Panc1 (cell line): ENCODE data around the gene CDR2L. TPM values are rescaled to one million over a fixed set of nuclear protein-coding genes. Genes with fewer than 3 reads are reported as not detected.

Source experiments
- ATAC-seq: fragments of 200-7000 bp; cut with Tn5 transposase; 2 replicates; pipeline ENCODE4 v1.9.1; 2020; ENCODE audit warnings: mild to moderate bottlenecking, moderate library complexity
- BruUV-seq: library from RNA; stranded (reverse); fragments of 400-500 nt; replicated peaks from 2 replicates; lab custom pipeline; 2021; lab: Mats Ljungman, UMichigan
- CTCF ChIA-PET: fragments of 300-600 bp; sonication (Branson Sonifier 250); formaldehyde crosslinking; loops from one replicate; lab custom pipeline; 2022; ENCODE audit warnings: antibody characterized with exemption; lab: Charles Lee
- POLR2A ChIA-PET: fragments of 300-600 bp; sonication (Branson Sonifier 250); formaldehyde crosslinking; loops from one replicate; lab custom pipeline; 2022; ENCODE audit warnings: antibody characterized with exemption; lab: Charles Lee
- DNase-seq: peaks from one replicate; pipeline ENCODE4 v3.0.0-alpha.2; 2010; ENCODE audit warnings: low read depth, low spot score
- H3K27ac ChIP-seq: 2 replicates; pipeline ENCODE4 v1.5.1; 2011; ENCODE audit warnings: mild to moderate bottlenecking, low read length, inconsistent platforms
- H3K27me3 ChIP-seq: fragments of 200-500 bp; sonication (Bioruptor generic); 2 replicates; pipeline ENCODE4 v1.6.0; 2014; ENCODE audit warnings: low read length, inconsistent platforms; ENCODE audit not compliant: control insufficient read depth, insufficient read depth
- H3K36me3 ChIP-seq: fragments of 200-500 bp; sonication (Bioruptor generic); 2 replicates; pipeline ENCODE4 v1.5.1; 2014; ENCODE audit warnings: inconsistent platforms, mild to moderate bottlenecking, low read length, moderate library complexity; ENCODE audit not compliant: control insufficient read depth, insufficient read depth
- H3K4me1 ChIP-seq: 2 replicates; pipeline ENCODE4 v1.5.1; 2011; ENCODE audit warnings: inconsistent platforms, mild to moderate bottlenecking, low read length, moderate library complexity; ENCODE audit not compliant: control insufficient read depth, insufficient read depth
- H3K4me3 ChIP-seq, 2 experiments: 2 replicates each; pipeline ENCODE4 v1.5.1; 2011 to 2012; ENCODE audit warnings: low read depth in 2 of 2, low read length in 2 of 2, mild to moderate bottlenecking in 2 of 2, inconsistent platforms in 1 of 2, moderate library complexity in 1 of 2
- H3K9me3 ChIP-seq: fragments of 200-500 bp; sonication (Bioruptor generic); 2 replicates; pipeline ENCODE4 v1.5.1; 2014; ENCODE audit warnings: low read depth, mild to moderate bottlenecking, inconsistent platforms, low read length, moderate library complexity; ENCODE audit not compliant: control insufficient read depth, insufficient read depth
- POLR2AphosphoS5 ChIP-seq: IDR thresholded peaks from 2 replicates; pipeline ENCODE4 v1.6.1; 2012; ENCODE audit warnings: mild to moderate bottlenecking, low read depth, low read length, moderate library complexity
- SIN3A ChIP-seq: IDR thresholded peaks from 2 replicates; pipeline ENCODE4 v1.6.1; 2012; ENCODE audit warnings: low read depth, mild to moderate bottlenecking, low read length, moderate library complexity, borderline replicate concordance; ENCODE audit not compliant: insufficient read depth
- TCF7L2 ChIP-seq: IDR thresholded peaks from 2 replicates; pipeline ENCODE4 v1.6.1; 2011; ENCODE audit warnings: mild to moderate bottlenecking, low read depth, low read length, inconsistent platforms
- in situ Hi-C: cut with HindIII; loops from 2 replicates; pipeline ENCODE4 v1.10.0; 2016; ENCODE audit warnings: low sequenced_read_pairs, low pct_unique_long_range_greater_than_20kb
- intact Hi-C: fragments of 100-400 bp; cut with micrococcal nuclease; formaldehyde crosslinking; loops from one replicate; pipeline ENCODE4 v1.10.0; 2022; ENCODE audit not compliant: unreplicated experiment
- total RNA-seq: library from RNA; stranded (reverse); gene quantifications from one replicate; pipeline ENCODE4 v1.2.1, GENCODE V29; 2021; ENCODE audit not compliant: unreplicated experiment
- TF ChIP-seq, protein P1 (sequence below), 2 experiments: IDR thresholded peaks; 2 replicates each; pipeline ENCODE4 v1.6.1; 2011 to 2012; ENCODE audit warnings: low read depth in 2 of 2, control low read depth in 1 of 2, low read length in 1 of 2, mild to moderate bottlenecking in 1 of 2, moderate library complexity in 1 of 2; ENCODE audit not compliant: insufficient read depth in 1 of 2
- TF ChIP-seq, protein P2 (sequence below): fragments of 450-650 bp; IDR thresholded peaks from 2 replicates; pipeline ENCODE4 v1.5.1; 2017; ENCODE audit warnings: mild to moderate bottlenecking

The CDR2L gene
- total RNA-seq, 1 experiment from 2014 or later, result 32.0 TPM

DNA sequence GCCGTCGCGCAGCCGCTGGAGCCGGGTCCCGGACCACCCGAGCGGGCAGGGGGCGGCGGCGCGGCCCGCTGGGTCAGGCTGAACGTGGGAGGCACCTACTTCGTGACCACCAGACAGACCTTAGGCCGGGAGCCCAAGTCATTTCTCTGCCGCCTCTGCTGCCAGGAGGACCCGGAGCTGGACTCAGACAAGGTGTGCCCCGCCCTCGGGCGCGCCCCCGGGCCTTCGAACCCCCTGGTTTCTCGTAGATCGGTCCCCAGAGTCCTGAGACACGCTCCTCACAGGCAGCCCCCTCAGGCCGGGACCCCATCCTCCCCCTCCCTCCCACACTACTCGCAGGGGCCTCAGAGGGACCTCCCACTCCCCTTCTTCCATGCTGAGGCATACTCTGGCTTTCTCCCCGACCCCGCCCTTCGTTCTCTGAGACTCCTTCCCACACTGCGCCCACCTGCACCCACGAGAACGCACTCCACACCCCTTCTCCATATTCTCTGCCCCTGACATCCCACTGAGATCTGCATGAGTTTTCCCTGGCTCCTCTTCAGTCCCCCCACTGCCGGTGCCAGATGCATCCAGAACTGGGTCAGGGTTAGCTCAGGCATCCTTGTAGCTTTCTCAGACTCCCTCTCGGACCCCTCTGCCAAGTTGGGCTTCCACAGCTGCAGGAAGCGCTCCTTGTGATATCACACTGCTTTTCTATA is 60.1 kb downstream of the CDR2L start:
- Histone ChIP-seq H3K9me3 (no peaks in the 10 kb centered on the region), H3K36me3 (peaks cover 7% of the 10 kb centered on the region; the same call in 1 of the 2 replicates), H3K27ac (peak overlapping the region; percentile 88), H3K27me3 (no peaks in the 10 kb centered on the region), H3K4me3 (peak overlapping the region; percentile 96 to 100), H3K4me1 (peaks cover 15% of the 10 kb centered on the region)
- TF ChIP-seq POLR2AphosphoS5, result no peak
- TF ChIP-seq SIN3A, result no peak; the same call in 1 of the 2 replicates
- no peak for TF ChIP-seq TCF7L2
- TF ChIP-seq, protein P1, sequence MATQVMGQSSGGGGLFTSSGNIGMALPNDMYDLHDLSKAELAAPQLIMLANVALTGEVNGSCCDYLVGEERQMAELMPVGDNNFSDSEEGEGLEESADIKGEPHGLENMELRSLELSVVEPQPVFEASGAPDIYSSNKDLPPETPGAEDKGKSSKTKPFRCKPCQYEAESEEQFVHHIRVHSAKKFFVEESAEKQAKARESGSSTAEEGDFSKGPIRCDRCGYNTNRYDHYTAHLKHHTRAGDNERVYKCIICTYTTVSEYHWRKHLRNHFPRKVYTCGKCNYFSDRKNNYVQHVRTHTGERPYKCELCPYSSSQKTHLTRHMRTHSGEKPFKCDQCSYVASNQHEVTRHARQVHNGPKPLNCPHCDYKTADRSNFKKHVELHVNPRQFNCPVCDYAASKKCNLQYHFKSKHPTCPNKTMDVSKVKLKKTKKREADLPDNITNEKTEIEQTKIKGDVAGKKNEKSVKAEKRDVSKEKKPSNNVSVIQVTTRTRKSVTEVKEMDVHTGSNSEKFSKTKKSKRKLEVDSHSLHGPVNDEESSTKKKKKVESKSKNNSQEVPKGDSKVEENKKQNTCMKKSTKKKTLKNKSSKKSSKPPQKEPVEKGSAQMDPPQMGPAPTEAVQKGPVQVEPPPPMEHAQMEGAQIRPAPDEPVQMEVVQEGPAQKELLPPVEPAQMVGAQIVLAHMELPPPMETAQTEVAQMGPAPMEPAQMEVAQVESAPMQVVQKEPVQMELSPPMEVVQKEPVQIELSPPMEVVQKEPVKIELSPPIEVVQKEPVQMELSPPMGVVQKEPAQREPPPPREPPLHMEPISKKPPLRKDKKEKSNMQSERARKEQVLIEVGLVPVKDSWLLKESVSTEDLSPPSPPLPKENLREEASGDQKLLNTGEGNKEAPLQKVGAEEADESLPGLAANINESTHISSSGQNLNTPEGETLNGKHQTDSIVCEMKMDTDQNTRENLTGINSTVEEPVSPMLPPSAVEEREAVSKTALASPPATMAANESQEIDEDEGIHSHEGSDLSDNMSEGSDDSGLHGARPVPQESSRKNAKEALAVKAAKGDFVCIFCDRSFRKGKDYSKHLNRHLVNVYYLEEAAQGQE (IDR thresholded peaks at IDR 0.05; ENCODE audit: insufficient read depth in 1 of 2, low read depth in 2 of 2, low read length in 1 of 2), result no peak
- TF ChIP-seq, protein P2, sequence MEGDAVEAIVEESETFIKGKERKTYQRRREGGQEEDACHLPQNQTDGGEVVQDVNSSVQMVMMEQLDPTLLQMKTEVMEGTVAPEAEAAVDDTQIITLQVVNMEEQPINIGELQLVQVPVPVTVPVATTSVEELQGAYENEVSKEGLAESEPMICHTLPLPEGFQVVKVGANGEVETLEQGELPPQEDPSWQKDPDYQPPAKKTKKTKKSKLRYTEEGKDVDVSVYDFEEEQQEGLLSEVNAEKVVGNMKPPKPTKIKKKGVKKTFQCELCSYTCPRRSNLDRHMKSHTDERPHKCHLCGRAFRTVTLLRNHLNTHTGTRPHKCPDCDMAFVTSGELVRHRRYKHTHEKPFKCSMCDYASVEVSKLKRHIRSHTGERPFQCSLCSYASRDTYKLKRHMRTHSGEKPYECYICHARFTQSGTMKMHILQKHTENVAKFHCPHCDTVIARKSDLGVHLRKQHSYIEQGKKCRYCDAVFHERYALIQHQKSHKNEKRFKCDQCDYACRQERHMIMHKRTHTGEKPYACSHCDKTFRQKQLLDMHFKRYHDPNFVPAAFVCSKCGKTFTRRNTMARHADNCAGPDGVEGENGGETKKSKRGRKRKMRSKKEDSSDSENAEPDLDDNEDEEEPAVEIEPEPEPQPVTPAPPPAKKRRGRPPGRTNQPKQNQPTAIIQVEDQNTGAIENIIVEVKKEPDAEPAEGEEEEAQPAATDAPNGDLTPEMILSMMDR, result no peak
- in situ Hi-C loops, result no loop called here
- peak; percentile 42 for ATAC-seq
- POLR2A ChIA-PET, result interaction anchor here (0.7 kb wide), 1 partner anchor 8 kb away, joined by 3 read pairs; no protein-coding TSS in a partner anchor
- CTCF ChIA-PET, result interaction anchor here (0.6 to 0.9 kb wide), 3 partner anchors 33 to 86 kb away, joined by 4 to 7 read pairs (median 6); no protein-coding TSS in a partner anchor
- no TSS peak for BruUV-seq
- no peak for DNase-seq
- intact Hi-C loops, result no loop called here

DNA sequence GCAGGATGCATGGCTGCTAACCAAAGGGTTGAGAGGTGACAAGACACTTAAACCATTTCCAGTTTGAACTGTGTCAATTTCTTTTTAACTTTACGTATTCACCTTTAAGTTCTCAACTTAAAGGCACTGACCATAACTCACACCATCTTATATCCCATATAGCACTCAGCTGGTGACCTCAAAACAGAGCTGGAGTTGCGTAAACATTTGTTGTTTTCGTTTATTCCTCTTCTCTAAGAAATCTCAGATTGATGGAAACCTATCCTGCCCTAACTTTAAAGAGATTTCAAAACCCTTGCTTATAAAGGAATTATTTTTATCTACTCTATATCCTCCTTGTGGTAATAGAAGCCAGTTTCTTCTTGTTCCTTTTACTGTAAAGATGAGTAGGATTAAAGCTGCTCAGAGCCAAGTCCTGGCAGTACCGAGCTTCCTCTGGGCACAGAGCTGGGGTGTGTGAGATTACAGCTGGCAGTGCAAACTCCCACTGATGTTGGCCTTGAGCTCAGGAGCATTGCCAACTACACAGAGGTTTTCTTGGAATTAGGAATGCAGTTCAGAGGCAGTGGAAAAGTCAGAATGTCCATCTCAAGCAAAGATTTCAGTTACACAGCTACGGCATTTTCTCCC is 60.9 kb downstream of the CDR2L start:
- peak overlapping the region; percentile 96 to 100 for H3K4me3 ChIP-seq
- TF ChIP-seq SIN3A (no peak), POLR2AphosphoS5 (no peak), TCF7L2 (no peak)
- TF ChIP-seq, protein P2, result no peak
- TF ChIP-seq, protein P1 (IDR thresholded peaks at IDR 0.05; ENCODE audit: insufficient read depth in 1 of 2, low read depth in 2 of 2, low read length in 1 of 2), result no peak
- H3K9me3 ChIP-seq, result no peaks in the 10 kb centered on the region
- intact Hi-C loops (no loop called here), in situ Hi-C loops (no loop called here)
- ATAC-seq (no peak), DNase-seq (no peak)
- CTCF ChIA-PET, result interaction anchor here (0.5 to 1.0 kb wide), 3 partner anchors 8 to 90 kb away, joined by 3 to 7 read pairs (median 3); no protein-coding TSS in a partner anchor
- peaks cover 15% of the 10 kb centered on the region for H3K4me1 ChIP-seq
- no peaks in the 10 kb centered on the region for H3K27me3 ChIP-seq
- peak overlapping the region; percentile 88 for H3K27ac ChIP-seq
- BruUV-seq, result no TSS peak
- POLR2A ChIA-PET, result no interaction called here
- H3K36me3 ChIP-seq, result peaks cover 11% of the 10 kb centered on the region; the same call in 1 of the 2 replicates
